K562 (cell line): ENCODE data around the gene DYNLL1. TPM values are rescaled to one million over a fixed set of nuclear protein-coding genes. Genes with fewer than 3 reads are reported as not detected.

ENCODE experiments used
- GMEB1 ChIP-seq: fragments of 250-450 bp; sonication (Bioruptor Pico); IDR thresholded peaks from 2 replicates; pipeline ENCODE4 v1.4.0; 2020; ENCODE audit warnings: mild to moderate bottlenecking
- KLF6 ChIP-seq: fragments of 250-450 bp; sonication (Bioruptor Pico); IDR thresholded peaks from 2 replicates; pipeline ENCODE4 v1.4.0; 2020; ENCODE audit warnings: mild to moderate bottlenecking, moderate library complexity, borderline replicate concordance
- MAFF ChIP-seq: IDR thresholded peaks from 2 replicates; pipeline ENCODE4 v1.6.1; 2012; ENCODE audit warnings: low read length, improper control_type of control experiment
- MCM5 ChIP-seq: fragments of 450-650 bp; IDR thresholded peaks from 2 replicates; pipeline ENCODE4 v1.6.1; 2016; ENCODE audit warnings: low read depth
- NBN ChIP-seq: fragments of 450-650 bp; IDR thresholded peaks from 2 replicates; pipeline ENCODE4 v1.6.1; 2016; ENCODE audit warnings: low read depth, mild to moderate bottlenecking
- NR2C2 ChIP-seq, 2 experiments: fragments of 200-800 bp in 1 of 2; sonication (Bioruptor generic) in 1 of 2; sonication (generic) in 1 of 2; formaldehyde crosslinking in 1 of 2; IDR thresholded peaks; 2 replicates each; pipeline versions ENCODE4 v1.6.1 to v1.8.0; 2016 to 2022; ENCODE audit warnings: mild to moderate bottlenecking in 1 of 2, missing compliant biosample characterization in 1 of 2, missing genetic modification characterization in 1 of 2, missing genetic modification reagents in 1 of 2
- RAD21 ChIP-seq, 2 experiments: fragments of 250-450 bp in 1 of 2; fragments of 450-650 bp in 1 of 2; sonication (Bioruptor Pico) in 1 of 2; formaldehyde crosslinking in 1 of 2; IDR thresholded peaks in 1 of 2; conservative IDR thresholded peaks in 1 of 2; 2 replicates each; pipeline versions ENCODE4 v1.4.0 to v1.8.0; 2020 to 2022; ENCODE audit warnings: mild to moderate bottlenecking in 2 of 2, moderate library complexity in 1 of 2
- SIRT6 ChIP-seq: IDR thresholded peaks from one replicate; pipeline ENCODE4 v1.6.1; 2012; ENCODE audit warnings: low read depth, mild to moderate bottlenecking, control low read depth, inconsistent platforms, low read length, moderate library complexity
- ZNF253 ChIP-seq: fragments of 250-450 bp; sonication (Bioruptor Pico); conservative IDR thresholded peaks from 2 replicates; pipeline ENCODE4 v1.6.1; 2021; ENCODE audit warnings: mild to moderate bottlenecking
- ZNF717 ChIP-seq: fragments of 250-450 bp; sonication (Bioruptor Pico); IDR thresholded peaks from 2 replicates; pipeline ENCODE4 v1.5.0; 2021
- ZNF785 ChIP-seq: fragments of 250-450 bp; sonication (Bioruptor Pico); IDR thresholded peaks from 2 replicates; pipeline ENCODE4 v1.4.0; 2020; ENCODE audit warnings: mild to moderate bottlenecking
- polyA plus RNA-seq, 8 experiments: library from polyadenylated mRNA; depleted of rRNA in 4 of 8; stranded (reverse) in 5 of 8; unstranded in 3 of 8; fragments of >200 nt; fragmentation: Nextera tagmentation in 2 of 8; fragmentation: Illumina TruSeq in 1 of 8; extraction: Ambion mirVana in 2 of 8; extraction: Trizol in 1 of 8; gene quantifications; 2 replicates each; pipeline versions ENCODE4 v1.2.1 to v1.2.3, GENCODE V29; 2011 to 2014; ENCODE audit warnings: inconsistent platforms in 1 of 8, missing spikeins in 1 of 8
- total RNA-seq, 7 experiments: library from RNA; depleted of rRNA in 6 of 7; stranded (reverse); fragments of >200 nt in 6 of 7; fragmentation: Illumina TruSeq in 2 of 7; extraction: Trizol in 2 of 7; gene quantifications; 2 replicates each; pipeline versions ENCODE4 v1.2.1 to v1.2.3, GENCODE V29; 2011 to 2021; ENCODE audit warnings: low replicate concordance in 1 of 7
- TF ChIP-seq, protein P1 (sequence below): sonication (generic); formaldehyde crosslinking; IDR thresholded peaks from 2 replicates; pipeline ENCODE4 v1.8.1; 2023; ENCODE audit warnings: mild to moderate bottlenecking, missing genetic modification reagents, moderate library complexity
- TF ChIP-seq, protein P2 (sequence below), 2 experiments: fragments of 450-650 bp in 1 of 2; sonication (generic) in 1 of 2; formaldehyde crosslinking in 1 of 2; IDR thresholded peaks; 2 replicates each; pipeline versions ENCODE4 v1.7.1 to v1.9.0; 2016 to 2022; ENCODE audit warnings: inconsistent platforms in 1 of 2, mild to moderate bottlenecking in 1 of 2, missing genetic modification reagents in 1 of 2
- TF ChIP-seq, protein P3 (sequence below): sonication (generic); formaldehyde crosslinking; IDR thresholded peaks from 2 replicates; pipeline ENCODE4 v1.8.0; 2022; ENCODE audit warnings: missing genetic modification reagents, mild to moderate bottlenecking, borderline replicate concordance

DYNLL1 gene
- total and polyA plus RNA-seq, 9 of the 15 experiments (the other 6 are each of a cell fraction or from before 2014, with no cell fraction given) = 303 to 1,112 (median 468) TPM

DNA sequence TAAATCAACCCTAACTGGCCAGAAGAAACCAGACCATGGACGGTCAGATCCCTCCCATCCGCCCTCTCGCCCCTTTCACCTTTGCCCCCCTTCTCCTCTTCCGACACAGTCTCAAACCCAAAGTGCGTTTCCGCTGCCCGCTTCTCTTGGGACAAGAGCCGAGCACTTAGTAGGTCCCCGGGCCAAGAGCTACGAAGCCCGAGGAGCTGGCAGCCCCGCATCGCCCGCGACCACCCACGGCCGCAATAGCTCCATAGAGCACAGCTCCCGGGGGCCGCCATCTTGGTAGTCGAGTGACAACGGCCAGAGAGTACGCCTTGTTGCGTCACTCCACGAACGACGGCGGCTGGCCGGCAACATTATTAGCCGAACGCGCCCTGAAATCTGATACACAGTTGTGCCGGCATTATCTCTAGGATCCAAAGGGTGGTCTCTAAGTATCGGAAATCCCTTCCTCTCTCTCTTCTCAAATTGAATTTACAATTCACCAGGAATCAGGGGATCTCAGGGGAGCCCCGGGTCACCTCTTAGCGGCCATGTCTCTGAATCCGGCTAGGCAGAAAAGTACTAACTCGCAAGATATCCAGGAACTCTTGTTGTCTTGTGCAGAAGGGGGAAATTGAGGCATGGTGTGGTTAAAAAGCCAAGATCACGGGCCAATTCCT, 33.1 kb downstream of the DYNLL1 start, which contains the start of gene COQ5 (continued):
- TF ChIP-seq NR2C2 (CRISPR knock-in tag; IDR thresholded peaks at IDR 0.05) (peak; percentile 67; the same call in 1 of the 2 replicates), NR2C2 (tag; IDR thresholded peaks at IDR 0.05) (peak; percentile 98), NBN (peak; percentile 77; the same call in 1 of the 2 replicates), GMEB1 (peak; percentile 46), MAFF (no peak), MCM5 (no peak), ZNF253 (no peak), RAD21 (CRISPR knock-in tag; conservative IDR thresholded peaks at IDR 0.05 in 1 of 2, IDR thresholded peaks at IDR 0.05 in 1 of 2) (no peak), KLF6 (CRISPR knock-in tag) (no peak), SIRT6 (no peak), ZNF785 (CRISPR knock-in tag) (no peak), ZNF717 (no peak)
- TF ChIP-seq, protein P1, sequence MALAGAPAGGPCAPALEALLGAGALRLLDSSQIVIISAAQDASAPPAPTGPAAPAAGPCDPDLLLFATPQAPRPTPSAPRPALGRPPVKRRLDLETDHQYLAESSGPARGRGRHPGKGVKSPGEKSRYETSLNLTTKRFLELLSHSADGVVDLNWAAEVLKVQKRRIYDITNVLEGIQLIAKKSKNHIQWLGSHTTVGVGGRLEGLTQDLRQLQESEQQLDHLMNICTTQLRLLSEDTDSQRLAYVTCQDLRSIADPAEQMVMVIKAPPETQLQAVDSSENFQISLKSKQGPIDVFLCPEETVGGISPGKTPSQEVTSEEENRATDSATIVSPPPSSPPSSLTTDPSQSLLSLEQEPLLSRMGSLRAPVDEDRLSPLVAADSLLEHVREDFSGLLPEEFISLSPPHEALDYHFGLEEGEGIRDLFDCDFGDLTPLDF (CRISPR knock-in tag) = peak; percentile 75; the same call in 1 of the 2 replicates
- TF ChIP-seq, protein P2, sequence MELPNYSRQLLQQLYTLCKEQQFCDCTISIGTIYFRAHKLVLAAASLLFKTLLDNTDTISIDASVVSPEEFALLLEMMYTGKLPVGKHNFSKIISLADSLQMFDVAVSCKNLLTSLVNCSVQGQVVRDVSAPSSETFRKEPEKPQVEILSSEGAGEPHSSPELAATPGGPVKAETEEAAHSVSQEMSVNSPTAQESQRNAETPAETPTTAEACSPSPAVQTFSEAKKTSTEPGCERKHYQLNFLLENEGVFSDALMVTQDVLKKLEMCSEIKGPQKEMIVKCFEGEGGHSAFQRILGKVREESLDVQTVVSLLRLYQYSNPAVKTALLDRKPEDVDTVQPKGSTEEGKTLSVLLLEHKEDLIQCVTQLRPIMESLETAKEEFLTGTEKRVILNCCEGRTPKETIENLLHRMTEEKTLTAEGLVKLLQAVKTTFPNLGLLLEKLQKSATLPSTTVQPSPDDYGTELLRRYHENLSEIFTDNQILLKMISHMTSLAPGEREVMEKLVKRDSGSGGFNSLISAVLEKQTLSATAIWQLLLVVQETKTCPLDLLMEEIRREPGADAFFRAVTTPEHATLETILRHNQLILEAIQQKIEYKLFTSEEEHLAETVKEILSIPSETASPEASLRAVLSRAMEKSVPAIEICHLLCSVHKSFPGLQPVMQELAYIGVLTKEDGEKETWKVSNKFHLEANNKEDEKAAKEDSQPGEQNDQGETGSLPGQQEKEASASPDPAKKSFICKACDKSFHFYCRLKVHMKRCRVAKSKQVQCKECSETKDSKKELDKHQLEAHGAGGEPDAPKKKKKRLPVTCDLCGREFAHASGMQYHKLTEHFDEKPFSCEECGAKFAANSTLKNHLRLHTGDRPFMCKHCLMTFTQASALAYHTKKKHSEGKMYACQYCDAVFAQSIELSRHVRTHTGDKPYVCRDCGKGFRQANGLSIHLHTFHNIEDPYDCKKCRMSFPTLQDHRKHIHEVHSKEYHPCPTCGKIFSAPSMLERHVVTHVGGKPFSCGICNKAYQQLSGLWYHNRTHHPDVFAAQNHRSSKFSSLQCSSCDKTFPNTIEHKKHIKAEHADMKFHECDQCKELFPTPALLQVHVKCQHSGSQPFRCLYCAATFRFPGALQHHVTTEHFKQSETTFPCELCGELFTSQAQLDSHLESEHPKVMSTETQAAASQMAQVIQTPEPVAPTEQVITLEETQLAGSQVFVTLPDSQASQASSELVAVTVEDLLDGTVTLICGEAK (IDR thresholded peaks at IDR 0.05) = peak; percentile 29; the same call in 1 of the 2 replicates
- TF ChIP-seq, protein P2 (CRISPR knock-in tag; IDR thresholded peaks at IDR 0.05) = no peak
- TF ChIP-seq, protein P3, sequence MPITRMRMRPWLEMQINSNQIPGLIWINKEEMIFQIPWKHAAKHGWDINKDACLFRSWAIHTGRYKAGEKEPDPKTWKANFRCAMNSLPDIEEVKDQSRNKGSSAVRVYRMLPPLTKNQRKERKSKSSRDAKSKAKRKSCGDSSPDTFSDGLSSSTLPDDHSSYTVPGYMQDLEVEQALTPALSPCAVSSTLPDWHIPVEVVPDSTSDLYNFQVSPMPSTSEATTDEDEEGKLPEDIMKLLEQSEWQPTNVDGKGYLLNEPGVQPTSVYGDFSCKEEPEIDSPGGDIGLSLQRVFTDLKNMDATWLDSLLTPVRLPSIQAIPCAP (CRISPR knock-in tag) = no peak
